Osteocyte (in vitro differentiated cells): ENCODE measurements around the gene ZNF879. TPM values are rescaled to one million over a fixed set of nuclear protein-coding genes. Genes with fewer than 3 reads are reported as not detected.

Experiments used
- DNase-seq: peaks from one replicate; pipeline ENCODE4 v3.0.0; 2021; ENCODE audit warnings: mixed read lengths; ENCODE audit not compliant: unreplicated experiment; ENCODE audit errors: extremely low spot score
- H3K27ac Mint-ChIP-seq: one replicate; pipeline ENCODE4 v1.8.0; 2021; ENCODE audit warnings: mild to moderate bottlenecking, mixed read lengths; ENCODE audit not compliant: unreplicated experiment
- H3K27me3 Mint-ChIP-seq: one replicate; pipeline ENCODE4 v1.8.0; 2021; ENCODE audit warnings: mixed read lengths; ENCODE audit not compliant: unreplicated experiment
- H3K36me3 Mint-ChIP-seq: one replicate; pipeline ENCODE4 v1.8.0; 2021; ENCODE audit warnings: mixed read lengths; ENCODE audit not compliant: unreplicated experiment
- H3K4me1 Mint-ChIP-seq: one replicate; pipeline ENCODE4 v1.8.0; 2021; ENCODE audit warnings: mixed read lengths; ENCODE audit not compliant: unreplicated experiment
- H3K4me3 Mint-ChIP-seq: one replicate; pipeline ENCODE4 v1.8.0; 2021; ENCODE audit warnings: mild to moderate bottlenecking, moderate library complexity, mixed read lengths; ENCODE audit not compliant: unreplicated experiment
- H3K9me3 Mint-ChIP-seq: one replicate; pipeline ENCODE4 v1.8.0; 2021; ENCODE audit warnings: mixed read lengths; ENCODE audit not compliant: unreplicated experiment
- total RNA-seq: library from RNA; stranded (reverse); gene quantifications from 2 replicates; pipeline ENCODE4 v1.2.1, GENCODE V29; 2021
- TF ChIP-seq, protein P1 (sequence below): fragments of 200-600 bp; sonication (generic); IDR thresholded peaks from 2 replicates; pipeline ENCODE4 v1.5.0; 2021; ENCODE audit warnings: antibody characterized with exemption, mild to moderate bottlenecking, moderate library complexity

ZNF879 gene
- total RNA-seq, 1 donor from 2014 or later = 4.2 TPM

DNA sequence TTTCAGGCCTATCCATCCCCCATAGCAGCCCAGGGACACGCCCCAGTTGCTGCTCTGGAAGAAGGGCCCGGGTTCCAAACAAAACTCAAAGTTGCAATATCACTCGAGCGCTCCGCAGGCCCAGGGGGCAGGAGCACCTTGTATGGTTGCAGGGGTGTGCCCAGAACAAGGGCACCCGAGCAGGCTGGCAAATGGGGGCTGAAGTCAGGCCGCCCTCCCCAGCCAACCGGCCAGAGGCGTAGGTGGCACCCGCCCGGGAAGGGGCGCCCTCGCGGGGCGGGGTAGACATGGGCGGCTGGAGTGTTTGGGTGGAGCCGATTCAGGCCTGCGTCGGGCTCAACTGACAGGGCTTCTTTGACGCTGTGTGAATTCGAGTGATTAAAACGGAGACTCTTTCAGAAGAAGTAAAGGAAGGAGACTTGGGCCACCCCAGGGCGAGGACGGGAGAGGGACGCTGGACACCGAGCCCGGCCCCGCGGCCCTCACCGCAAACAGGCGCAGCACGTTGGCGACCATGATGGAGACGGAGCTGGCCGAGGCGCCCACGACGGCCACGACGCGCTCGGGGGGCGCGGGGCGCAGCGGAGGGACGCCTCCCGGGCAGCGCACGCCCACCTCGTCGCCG is 29.5 kb upstream of the ZNF879 start:
- Mint-ChIP-seq H3K36me3 (no peaks in the 10 kb centered on the region), H3K4me1 (no peaks in the 10 kb centered on the region), H3K27me3 (peaks cover 3% of the 10 kb centered on the region), H3K4me3 (no peak overlapping the region), H3K27ac (no peak overlapping the region), H3K9me3 (peaks cover 22% of the 10 kb centered on the region)
- peak; percentile 81 for DNase-seq
- TF ChIP-seq, protein P1, sequence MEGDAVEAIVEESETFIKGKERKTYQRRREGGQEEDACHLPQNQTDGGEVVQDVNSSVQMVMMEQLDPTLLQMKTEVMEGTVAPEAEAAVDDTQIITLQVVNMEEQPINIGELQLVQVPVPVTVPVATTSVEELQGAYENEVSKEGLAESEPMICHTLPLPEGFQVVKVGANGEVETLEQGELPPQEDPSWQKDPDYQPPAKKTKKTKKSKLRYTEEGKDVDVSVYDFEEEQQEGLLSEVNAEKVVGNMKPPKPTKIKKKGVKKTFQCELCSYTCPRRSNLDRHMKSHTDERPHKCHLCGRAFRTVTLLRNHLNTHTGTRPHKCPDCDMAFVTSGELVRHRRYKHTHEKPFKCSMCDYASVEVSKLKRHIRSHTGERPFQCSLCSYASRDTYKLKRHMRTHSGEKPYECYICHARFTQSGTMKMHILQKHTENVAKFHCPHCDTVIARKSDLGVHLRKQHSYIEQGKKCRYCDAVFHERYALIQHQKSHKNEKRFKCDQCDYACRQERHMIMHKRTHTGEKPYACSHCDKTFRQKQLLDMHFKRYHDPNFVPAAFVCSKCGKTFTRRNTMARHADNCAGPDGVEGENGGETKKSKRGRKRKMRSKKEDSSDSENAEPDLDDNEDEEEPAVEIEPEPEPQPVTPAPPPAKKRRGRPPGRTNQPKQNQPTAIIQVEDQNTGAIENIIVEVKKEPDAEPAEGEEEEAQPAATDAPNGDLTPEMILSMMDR = no peak

DNA sequence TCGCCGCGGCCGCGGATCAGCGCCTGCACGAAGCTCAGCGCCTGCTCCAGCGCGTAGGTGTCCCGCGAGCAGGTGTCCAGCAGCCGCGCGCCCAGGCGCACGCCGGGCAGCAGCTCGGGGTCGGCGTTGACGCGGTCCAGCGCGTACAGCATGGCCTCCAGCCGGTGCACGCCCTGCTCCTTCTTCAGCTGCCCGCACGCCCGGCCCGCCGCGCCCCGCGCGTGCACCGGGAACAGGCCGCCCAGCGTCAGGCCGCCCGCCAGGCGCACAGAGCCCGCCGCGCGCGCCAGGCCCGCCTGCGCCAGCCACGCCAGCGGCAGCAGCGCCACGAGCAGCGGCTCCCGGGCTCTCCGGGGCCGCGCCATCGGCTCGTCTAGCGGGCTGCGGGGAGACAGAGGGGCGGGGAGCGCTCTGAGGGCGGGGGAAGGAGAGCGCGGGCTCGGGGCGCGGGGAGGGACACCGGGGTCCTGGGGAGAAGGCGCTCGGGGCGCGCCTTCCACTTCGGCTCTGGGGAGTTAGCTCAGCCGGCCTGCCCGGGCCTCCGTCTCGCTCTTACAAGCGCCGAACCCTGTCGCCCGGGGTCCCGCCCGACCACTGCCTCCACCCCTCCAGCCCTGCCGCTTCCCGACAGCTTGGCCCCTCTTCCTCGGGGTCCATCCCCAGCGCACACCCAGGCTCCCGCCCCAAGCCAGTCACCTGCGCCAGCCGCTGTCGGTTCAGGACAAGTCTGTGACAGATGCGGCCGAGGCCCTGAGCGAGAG is 28.8 kb upstream of the ZNF879 start, which contains the start of gene GRM6:
Gene GRM6 (minus strand): TSS at position 741 of the 761 bp plus-strand sequence. CDS start 376 bp downstream, at position 365.
- TF ChIP-seq, protein P1 = no peak
- Mint-ChIP-seq H3K27ac (no peak within 1 kb of the TSS), H3K27me3 (peaks cover 3% of the 10 kb centered on the region), H3K4me1 (no peaks in the 10 kb centered on the region), H3K9me3 (peaks cover 15% of the 10 kb centered on the region), H3K4me3 (no peak within 1 kb of the TSS), H3K36me3 (no peaks in the 10 kb centered on the region)
- DNase-seq = peak; percentile 83

DNA sequence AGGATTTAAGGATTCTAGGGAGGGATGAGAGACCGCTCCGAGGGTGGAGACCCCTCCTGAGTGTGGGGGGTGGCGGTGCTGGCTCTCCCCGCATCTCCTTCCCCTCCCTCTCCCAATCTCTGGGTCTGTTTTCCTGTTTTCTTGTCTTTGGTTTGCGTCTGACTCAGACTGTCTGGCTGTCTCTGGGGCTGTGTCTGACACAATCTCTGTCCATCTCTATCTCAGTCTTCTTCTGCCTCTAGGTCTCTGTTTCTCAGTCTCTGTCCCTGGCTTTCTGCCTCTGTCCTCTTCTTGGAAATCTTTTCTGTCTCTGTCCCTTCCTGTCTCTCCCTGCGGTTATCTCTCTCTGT is 28.3 kb upstream of the ZNF879 start:
- Mint-ChIP-seq H3K4me3 (no peak overlapping the region), H3K36me3 (no peaks in the 10 kb centered on the region), H3K4me1 (no peaks in the 10 kb centered on the region), H3K9me3 (peaks cover 10% of the 10 kb centered on the region), H3K27ac (no peak overlapping the region), H3K27me3 (peaks cover 3% of the 10 kb centered on the region)
- DNase-seq = no peak
- TF ChIP-seq, protein P1 = no peak

DNA sequence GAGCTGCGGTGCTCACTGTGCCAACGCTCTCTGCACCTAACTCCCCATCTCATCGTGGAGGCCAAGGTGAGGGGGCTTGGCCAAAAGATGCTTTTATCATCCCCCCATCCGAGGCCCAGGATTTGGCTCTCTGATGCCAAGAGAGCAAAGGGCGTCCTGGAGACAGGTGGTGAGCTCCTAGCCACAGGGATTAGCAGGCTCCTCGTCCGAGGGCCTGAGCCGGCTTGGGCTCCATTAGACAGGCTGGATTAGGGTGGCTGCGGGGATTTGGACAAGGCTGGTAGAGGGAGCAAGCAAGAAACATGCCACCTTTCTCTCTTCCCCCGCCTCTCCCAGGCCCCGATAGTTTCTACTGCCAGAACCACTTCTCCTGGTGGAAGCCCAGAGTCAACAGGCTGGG is 27.4 kb upstream of the ZNF879 start:
- Mint-ChIP-seq H3K4me1 (no peaks in the 10 kb centered on the region), H3K4me3 (no peak overlapping the region), H3K27ac (no peak overlapping the region), H3K27me3 (peaks cover 3% of the 10 kb centered on the region), H3K36me3 (no peaks in the 10 kb centered on the region), H3K9me3 (peaks cover 9% of the 10 kb centered on the region)
- TF ChIP-seq, protein P1 = no peak
- peak; percentile 77 for DNase-seq

DNA sequence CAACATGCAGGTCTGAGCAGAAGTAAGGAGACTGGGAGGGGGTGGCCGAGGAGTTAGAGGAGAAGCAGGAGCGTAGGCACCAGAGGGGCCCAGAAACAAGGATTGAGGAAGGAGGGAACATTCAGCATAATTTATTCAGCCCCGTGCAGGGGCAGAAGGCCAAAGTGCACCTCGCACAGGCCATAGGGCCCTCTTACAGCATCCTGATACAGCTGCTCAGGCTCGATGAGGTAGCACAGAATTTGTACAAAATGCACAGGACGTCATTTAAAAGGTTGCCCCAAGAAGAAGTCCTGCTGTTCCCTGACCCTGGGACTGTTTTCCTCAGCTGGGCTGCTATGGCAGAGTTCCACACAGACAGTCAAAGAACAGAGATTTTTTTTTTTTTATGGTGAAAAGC is 26.4 kb upstream of the ZNF879 start:
- Mint-ChIP-seq H3K4me3 (no peak overlapping the region), H3K27me3 (peaks cover 3% of the 10 kb centered on the region)

More for the DNA sequence above, 26.4 kb upstream of the ZNF879 start:
- Mint-ChIP-seq H3K4me1 (no peaks in the 10 kb centered on the region), H3K27ac (no peak overlapping the region), H3K9me3 (peaks cover 14% of the 10 kb centered on the region), H3K36me3 (no peaks in the 10 kb centered on the region)
- DNase-seq = peak; percentile 53
- TF ChIP-seq, protein P1 = no peak
